ENCODE measurements around the gene LDLRAD4.

The LDLRAD4 gene

DNA sequence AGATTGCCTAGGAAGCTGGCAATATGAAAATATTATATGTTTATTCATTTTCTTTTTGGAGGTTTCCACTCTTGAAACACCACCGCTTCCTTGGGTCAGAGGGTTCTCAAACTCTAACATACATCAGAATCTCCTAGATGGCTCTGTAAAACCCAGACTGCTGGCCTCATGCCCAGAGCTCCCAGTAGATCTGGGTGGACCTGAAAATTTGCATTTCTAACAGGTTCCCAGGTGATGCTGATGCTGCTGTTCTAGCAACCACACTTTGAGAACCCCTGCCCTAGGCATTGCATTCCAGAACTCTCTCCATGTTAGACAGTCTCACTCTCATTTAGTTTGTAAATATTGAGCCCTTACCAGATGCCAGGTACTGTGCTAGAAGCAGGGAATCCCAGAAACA lies 368.4 kb downstream of the LDLRAD4 start:
- DNase-seq (ENCODE audit: low read depth, low spot score), result no peak

DNA sequence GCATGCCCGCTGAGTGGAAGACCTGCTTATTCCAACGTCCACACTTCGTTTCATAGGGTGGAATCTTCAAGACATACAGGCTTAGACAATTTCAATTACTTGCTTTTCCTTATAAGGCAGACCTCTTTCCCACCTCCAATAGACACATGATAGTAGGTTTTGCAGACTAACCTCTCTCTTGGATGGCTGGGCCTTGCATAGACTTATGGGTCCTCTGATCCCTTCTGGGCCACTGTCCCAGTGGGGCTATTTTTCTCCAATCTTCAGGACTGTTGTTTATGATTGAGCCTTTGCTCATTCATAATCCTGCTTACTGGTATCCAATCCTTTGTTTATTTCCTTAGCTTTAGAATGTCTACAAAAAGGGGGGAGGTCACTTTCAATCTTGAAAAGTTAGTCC lies 368.9 kb downstream of the LDLRAD4 start:
- DNase-seq (ENCODE audit: low read depth, low spot score), result no peak

DNA sequence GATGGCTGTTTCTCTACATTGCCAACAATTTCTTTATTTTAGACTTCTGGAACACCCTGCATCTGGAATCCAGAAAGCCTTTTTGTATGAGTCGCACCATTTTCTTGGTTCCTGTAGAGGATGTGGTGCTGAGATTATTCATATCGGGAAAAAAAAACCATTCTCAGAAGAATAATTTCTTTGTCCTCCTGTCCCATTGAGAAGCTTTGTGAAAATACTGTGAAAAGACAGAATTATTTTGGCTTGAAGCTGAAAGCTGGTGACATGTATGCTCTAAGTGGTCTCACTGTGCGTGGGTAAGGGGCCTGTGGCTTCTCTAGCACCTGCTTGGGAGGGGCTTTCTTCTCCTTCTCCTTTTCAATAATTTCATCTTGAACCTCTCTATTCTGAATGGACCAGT lies 369.4 kb downstream of the LDLRAD4 start:
- no peak for DNase-seq (ENCODE audit: low read depth, low spot score)

DNA sequence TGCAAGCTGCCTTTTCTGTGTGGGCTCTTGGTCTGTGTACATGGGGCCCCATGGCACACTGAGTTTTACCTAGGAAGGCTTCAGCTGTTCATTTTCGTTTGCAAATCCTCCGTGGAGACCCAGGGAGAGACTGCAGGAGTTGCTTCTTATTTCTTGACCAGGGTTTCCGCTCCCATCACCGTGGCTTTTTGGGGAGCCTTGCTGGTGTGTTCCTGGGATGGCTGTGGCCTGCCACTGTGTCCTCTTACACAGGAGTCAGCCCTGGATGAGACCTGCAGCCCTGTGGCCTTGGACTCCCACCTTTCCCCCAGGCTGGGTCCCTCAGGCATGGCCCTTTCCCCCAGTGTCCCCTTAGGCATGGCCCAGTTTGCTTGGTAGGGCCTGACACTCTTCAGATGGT lies 370.8 kb downstream of the LDLRAD4 start:
- DNase-seq (ENCODE audit: low read depth, low spot score), result no peak

DNA sequence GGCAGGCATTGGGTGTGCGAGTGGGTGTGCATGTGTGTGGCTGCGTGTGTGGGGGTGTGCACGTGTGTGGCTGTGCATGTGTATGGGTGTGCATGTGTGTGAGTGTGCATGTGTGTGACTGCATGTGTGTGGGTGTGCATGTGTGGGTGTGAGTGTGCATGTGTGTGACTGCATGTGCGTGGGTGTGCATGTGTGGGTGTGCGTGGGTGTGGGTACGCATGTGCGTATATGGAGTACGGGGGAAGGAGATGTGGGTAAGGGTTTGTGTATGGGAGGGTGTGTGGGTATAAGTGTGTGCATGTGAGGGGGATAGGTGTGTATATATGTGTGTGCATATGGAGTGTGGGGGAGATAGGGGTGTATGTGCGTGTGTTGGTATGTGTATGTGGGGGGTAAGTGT lies 371.4 kb downstream of the LDLRAD4 start:
- DNase-seq (ENCODE audit: low read depth, low spot score), result no peak

DNA sequence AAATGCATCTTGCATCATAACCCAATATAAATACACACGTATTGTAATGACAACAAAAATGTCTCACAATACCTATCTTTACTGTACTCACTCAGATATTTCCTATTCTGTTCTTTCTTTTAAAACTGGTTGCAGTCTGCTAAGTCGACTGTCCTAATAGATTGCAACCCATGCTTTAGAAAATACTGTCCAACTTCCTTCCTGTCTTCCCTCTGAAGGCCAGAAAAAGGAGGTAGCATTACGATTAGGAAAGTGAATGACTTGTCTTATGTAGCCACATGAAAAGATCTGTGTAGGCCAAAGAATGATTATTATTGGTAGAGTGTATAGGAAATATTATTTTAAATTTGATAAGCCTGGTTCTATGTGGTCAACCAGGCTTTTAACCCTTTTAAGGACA lies 373.7 kb downstream of the LDLRAD4 start:
- DNase-seq (ENCODE audit: low read depth, low spot score), result no peak

DNA sequence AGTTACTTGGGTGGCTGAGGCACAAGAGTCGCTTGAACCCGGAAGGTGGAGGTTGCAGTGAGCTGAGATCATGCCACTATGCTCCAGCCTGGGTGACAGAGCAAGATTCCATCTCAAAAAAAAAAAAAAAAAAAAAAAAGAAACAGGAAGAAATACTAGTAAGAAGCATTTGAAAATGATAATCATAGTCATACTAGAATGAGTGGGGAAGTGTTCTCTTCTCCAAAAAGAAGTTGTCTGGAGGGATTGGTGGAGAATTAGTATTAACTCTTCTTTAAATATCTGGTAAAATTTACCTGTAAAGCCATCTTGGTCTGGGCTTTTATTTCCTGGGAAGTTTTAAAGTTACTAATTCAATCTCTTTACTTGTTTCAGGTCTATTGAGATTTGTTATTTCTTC lies 376.0 kb downstream of the LDLRAD4 start:
- no peak for DNase-seq (ENCODE audit: low read depth, low spot score)

DNA sequence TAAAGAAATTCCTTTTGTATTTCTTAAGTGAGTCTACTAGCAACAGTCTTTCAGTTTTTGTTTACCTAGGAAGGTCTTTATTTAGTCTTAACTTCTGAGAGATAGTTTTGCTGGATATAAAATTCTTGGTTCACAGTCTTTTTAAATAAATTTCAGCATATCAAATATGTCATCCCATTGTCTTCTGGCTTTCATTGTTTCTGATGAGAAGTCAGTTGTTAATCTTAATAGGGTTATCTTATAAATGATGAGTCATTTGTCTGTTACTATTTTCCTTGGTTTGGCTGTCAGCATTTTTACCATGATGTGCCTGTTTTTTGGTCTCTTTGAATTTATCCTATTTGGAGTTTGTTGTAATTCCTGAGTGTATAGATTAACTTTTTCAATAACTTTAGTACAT lies 378.5 kb downstream of the LDLRAD4 start:
- no peak for DNase-seq (ENCODE audit: low read depth, low spot score)

DNA sequence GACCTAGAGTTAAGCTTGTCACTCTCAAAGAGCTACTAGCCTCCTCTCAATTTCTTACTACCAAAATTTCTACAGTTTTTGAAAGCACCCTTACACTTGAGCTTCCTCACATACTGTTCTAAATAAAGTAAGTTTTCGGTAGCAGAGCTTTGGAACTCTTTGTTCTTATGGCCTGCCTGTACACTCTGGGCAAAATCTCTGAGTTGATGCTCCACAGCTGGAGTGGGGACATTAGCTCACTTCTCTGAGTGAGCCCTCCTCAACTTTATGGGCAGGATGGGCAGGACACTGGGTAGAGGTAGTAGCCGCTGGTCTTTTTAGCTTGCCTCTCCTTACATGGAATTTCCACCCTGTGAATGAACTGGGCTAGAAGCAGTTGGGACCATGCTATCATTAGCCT lies 380.0 kb downstream of the LDLRAD4 start:
- DNase-seq (ENCODE audit: low read depth, low spot score), result no peak

DNA sequence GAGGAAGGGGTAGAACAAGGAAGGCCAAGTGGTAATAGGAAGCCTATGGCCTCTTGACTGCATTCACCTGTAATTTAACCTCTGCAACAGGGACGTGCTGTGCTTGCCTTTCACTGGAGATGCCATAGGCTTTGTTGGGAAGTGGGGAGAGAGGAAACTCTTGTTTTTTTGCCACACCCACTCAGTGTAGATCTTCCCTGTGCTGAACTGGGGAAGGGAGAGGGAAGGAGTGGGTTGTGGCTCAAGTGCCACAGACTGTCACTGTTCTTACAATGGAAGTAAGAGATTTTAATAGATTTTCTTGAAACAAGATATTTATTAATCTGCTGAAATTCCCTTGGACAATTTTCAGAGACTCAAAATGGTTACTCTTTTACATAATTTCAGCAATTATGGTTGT lies 380.5 kb downstream of the LDLRAD4 start:
- DNase-seq (ENCODE audit: low read depth, low spot score), result no peak

DNA sequence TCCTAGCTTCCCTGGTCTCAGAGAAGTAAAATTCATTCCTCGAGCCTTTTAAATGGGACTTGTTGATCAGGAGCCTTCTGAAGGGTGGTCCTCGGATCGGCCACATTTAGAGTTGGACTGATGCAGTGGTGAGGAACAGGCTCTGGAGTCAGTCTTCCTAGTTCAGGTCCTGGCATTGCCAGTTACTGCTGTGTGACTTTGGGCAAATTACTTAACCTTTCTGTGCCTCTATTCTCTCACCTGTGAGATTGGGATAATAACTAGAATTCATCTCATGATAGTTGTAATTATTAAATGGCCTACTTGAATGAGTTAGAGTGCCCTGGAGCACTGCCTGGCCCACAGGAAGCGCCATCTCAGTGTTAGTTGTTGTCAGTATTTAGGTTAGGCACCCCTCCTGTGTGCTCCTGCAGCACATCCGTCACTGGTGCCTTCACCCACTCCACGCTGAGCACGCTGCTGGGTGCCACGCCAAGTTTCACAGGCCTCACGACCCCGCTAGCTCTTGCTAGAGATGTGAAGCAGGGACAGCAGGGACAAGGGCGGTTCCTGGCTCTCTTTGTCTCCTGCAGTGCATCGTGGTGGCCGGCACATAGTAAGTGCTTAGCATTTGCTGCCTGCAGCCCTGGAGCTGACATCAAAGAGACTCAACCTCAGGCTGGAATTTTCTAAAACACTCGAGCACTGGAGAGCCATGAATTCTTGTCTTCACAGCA lies 384.9 kb downstream of the LDLRAD4 start:
- DNase-seq (ENCODE audit: low read depth, low spot score), result no peak

DNA sequence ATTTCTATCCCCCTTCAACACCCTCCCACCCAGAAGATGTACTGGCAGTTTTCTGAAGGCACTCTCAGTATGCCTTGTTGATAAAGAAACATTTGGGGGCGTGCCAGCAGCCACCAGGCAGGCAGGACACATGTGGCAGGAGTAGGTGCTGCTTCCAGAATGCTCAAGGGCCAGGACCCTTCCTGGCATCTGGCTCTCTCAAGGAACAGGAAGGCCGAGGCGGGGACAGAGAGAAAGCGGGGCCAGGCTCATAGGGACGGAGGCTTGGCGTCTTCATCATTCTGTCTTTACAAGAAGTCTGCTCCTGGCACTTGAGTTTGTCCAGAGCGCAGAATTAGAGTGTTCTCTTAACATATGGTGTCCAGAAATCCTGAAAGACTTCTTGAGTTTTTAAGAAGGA lies 386.2 kb downstream of the LDLRAD4 start:
- no peak for DNase-seq (ENCODE audit: low read depth, low spot score)

DNA sequence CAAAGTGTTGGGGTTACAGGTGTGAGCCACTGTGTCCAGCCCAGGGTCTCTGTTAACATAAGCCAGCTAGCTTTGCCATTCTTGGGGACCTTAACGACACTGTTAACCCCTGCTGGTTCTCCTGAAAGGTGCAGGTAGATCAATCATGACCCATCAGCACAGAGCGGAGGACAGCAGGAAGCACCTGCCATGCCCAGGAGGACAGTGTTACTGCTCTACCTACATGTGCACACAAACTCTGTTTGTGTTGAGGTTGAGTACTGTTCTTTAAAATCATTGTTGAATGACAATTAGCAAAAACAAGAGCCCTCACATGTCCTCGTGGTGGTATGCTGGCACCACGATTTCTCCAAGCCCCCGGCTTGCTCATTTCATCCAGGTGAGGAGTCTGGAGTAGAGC lies 386.9 kb downstream of the LDLRAD4 start:
- no peak for DNase-seq (ENCODE audit: low read depth, low spot score)

DNA sequence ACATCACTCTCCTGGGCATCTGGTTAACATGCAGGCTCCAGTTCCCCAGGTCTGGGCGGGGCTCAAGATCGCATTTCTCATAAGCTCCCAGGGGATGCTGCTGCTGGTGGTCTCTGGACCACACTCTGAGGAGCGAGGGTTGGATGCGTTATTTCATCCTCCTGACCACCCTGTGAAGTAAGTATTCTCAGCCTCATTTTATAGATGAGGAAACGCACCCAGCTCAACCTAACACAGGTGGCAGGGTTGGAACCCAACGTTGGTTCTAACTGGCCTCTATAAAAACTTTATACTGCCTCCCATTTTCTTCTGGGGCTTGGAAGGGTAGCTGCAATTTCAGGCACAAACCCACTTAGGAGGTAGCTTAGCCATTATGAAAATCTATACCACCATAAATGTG lies 387.3 kb downstream of the LDLRAD4 start:
- DNase-seq (ENCODE audit: low read depth, low spot score), result no peak

DNA sequence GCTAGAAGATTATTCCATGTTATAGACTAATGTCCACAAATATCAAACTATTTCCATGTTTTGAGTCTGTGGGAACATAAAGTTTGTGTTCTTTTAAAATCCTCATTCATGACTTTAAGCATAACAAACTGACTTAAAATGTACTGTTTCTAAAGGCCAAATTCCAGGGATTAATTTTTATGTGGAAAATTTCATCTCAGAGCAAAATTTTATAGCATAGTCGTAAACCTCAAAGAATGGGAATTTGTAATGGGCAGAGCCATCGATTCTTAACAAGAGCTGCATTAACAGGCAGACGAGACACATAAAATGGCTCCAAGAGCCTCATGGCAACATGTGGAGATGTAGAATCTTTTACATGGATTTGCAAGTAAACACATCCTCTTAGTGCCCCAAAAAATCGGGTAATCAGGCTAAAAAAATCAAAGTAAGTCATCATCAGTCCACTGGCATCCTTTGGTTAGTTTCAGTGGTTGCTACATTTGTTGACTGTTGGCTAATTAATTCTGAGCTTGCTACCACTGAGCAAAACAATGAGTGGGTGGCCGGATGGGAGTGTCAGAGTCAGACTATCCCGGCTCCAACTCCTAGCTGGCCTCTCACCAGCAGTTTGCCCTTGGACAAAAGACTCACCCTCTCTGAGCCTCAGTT lies 388.2 kb downstream of the LDLRAD4 start:
- no peak for DNase-seq (ENCODE audit: low read depth, low spot score)

DNA sequence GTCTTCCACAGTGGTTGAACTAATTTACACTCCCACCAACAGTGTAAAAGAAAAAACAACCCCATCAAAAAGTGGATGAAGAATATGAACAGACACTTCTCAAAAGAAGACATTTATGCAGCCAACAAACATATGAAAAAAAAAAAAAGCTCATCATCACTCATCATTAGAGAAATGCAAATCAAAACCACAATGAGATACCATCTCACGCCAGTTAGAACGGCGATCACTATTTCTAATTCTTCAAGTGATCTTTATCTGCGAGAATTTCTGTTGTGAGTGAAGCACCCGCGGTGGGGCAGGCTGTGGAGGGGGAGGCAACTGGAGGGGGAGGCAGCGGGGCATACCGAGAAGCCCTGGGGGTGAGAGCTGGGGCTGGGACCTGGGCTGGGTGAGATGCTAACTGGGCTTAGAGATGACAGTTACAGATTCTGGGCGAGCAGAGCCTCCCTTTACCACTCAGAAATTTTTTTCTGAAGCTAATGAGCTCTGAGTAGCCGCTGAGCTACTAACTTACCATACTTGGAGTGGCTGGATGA lies 389.5 kb downstream of the LDLRAD4 start:
- DNase-seq (ENCODE audit: low read depth, low spot score), result peak; percentile 35

DNA sequence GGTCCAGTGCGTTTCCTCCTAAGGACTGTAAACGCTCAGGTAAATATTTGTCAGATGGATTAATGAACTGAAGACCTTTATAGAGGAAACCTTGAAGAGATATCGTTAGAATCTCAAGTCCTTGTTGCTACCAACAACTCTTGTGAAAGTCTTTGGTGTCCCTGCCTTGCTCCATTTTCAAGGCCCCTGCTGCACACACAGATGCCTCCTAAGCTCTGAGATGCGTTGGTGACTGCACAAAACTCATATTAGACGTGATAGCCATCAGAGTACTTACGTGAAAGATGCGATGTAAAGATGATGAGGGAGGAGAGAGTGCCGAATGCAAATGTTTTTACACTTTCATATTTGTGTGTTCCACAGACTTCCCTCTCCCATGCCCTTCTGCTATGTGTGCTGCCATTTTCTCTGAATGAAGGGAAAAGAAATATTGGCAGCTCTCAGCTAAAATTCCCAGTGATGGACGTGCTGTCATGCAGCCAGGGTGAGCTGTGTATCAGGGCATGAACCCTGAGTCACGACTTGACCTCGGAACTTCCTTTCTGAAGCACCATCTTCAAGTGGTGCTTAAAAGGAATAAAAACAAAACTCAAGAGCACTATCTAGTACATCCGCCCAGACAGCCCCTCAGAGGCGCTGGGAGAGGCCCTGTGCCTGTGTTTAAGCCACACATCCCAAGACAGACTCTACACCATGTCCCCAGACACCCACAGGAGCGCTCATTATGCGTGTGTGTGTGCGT lies 390.4 kb downstream of the LDLRAD4 start:
- no peak for DNase-seq (ENCODE audit: low read depth, low spot score)

DNA sequence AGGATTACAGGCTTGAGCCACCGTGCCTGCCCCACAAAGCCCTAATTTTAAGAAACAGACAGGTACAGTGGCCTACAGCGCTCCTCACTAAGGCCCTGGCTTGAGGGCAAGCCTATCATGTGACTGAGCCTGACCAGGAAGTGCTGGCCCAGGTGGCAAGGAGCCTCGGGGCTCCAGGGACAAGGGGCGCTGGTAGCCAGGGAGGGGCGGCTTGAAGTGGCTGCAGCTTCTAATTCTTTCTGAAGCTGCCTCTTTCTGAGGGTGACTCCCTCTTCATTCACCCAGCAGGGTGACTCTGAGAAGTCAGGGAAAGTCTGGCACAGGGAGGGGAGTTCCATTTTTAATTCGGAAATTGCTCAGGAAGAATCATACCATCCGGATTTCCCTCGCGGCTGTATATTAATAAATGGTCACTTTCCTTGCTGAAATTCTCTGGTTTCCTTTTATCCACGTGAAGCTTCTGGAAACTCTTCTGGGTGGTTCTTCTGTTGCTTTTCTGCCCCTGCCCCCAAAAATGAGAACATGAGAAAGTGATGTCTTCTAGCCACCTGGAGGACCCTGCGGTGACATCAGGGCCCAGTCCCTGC lies 392.1 kb downstream of the LDLRAD4 start:
- no peak for DNase-seq (ENCODE audit: low read depth, low spot score)

DNA sequence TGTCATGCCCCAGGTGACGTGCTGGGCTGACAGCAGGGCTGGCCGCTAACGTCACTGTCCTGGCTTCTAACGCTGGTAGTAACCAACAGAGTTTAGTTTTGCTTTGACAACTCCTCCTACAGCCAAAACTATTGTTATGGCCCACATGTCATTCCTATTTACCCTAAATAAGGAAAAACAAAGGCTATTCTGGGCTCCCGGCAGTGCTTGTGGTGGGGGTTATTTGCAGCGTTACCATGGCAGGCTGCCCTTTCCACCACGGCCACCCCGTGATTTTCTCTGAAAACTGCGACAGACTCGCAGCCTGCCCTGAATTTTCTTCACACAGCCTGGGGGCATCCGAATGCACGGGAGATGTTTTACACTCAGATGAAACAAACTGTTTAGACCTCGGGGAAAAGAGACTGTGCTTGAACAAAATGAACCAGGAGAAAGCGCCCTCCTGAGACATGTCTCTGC lies 392.6 kb downstream of the LDLRAD4 start:
- DNase-seq (ENCODE audit: low read depth, low spot score), result no peak

DNA sequence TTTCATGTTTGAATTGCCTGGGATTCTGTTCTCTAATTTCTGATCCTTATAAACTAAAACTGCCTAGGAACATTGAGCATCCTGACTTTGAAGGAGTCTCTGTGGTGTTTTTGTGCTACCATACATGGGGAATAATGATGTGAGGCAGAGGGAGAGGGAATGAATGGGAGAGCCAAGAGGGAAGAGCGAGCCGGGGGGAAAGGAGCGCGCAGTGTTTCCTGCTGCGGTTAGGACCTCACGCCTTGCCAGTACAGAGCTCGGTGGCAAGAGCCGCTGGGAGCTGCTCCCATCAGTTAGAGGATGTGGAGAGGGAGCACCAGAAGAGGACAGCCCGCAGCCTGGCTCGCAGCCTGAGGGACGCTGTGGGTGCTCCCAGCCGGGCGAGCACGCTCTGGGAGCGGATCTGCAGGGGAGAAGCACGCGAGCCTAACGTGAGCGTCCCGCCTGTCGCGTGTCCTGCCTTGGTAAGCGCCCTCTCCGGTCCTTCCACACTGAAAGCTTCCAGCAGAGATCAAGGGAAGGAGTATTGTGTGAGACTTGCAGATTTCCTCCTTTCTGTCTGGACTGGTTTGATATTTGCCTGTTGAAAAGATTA lies 393.1 kb downstream of the LDLRAD4 start:
- no peak for DNase-seq (ENCODE audit: low read depth, low spot score)

DNA sequence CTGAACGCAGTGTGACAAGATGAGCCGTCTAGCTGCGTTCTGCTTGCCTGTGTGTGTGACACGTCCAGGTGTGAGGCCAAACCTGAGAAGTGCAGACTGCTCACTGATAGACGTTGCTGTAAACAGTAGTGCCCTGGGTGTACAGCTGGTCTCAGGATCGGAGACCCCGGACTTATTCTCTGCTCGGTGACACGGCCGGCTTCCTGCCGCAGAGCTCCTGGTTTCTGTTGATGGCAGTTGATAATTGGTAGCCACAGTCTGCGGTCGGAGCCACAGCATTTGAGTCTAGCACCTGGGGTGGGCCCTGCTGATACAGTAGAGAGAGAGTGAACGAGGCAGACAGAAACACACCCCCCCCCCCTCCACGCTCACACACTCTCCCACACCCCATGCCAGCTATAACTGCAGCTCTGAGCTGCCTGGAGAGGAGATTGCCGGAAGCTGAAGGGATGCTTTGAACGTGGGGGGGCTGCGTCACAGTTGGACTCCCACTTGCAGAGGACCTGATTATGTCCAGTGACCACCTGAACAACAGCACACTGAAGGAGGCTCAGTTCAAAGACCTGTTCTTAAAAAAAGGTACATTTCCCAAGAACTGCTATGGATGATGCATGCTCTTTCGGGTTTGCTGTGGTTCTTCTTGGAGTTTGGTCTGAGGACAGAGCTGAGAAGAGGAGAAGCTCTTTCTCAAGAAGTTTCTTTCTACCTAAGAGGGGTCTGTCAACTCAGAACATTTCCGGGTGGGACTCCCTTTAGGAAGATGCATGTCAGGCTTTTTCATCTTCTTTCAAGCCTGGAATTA lies 393.8 kb downstream of the LDLRAD4 start:
- peak; percentile 42 for DNase-seq (ENCODE audit: low read depth, low spot score)
